Activated T-cell treated with anti-CD3 and anti-CD28 coated beads for 4 hours (primary cell): Measurements from ENCODE around the gene SYT9.

Experiments used
- DNase-seq: peaks from one replicate; pipeline ENCODE4 v3.0.0-alpha.2; 2020

The SYT9 gene

DNA sequence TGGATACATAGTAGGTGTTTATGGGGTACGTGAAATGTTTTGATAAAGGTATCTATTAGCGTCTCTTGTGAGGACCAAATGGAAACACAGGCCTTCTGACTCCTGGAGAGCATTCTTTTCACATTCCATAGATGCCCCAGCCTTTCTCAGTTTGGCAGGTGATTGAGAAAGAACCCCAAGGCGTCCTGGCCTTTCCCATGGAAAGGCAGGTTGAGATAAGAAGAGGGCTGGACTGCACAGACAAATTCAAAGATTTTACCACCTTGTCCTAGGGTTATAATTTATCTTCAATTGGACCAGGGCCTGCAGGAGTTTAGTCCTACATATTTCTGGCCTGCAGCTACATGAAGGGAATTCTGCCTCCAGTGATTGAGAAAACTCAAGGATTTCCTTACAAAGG, 232.9 kb downstream of the SYT9 start:
- DNase-seq, result no peak

DNA sequence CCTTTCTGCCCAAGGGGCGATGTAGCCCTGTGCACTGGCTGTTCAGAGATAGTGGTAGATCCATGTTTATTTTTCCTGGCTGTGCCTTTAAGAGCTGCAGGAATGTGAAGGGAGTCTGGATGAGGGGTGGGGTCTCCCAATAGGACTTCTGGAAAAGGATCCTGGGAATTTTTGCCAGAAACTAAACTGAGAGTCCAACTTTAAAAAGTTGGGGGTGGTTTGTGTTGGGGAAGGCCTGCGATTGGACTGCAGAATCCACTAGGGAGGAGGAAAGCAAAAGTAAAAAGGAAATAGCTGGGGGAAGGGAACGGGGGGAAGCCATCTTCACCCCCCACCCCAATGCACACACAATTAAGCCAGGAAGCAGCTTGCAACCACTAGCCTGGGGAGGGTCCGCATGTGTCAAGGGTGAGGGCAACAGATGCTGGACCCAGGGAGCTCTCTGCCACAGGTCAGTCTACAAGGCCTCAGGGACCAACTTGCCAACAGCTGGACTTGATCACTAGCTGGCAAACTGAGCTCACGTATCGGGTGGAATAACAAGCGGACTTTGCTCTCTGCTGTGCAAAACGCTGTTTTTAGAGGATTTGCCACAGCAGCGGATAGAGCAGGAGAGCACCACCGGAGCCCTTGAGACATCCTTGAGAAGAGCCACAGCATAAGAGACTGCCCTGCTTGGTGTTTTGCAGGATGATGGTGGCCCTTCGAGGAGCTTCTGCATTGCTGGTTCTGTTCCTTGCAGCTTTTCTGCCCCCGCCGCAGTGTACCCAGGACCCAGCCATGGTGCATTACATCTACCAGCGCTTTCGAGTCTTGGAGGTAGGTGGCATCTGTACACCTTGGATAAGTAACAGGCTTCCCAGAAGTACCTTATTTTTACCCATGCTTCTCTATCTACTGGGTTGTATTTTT, 233.7 kb downstream of the SYT9 start, which contains the start of gene OLFML1:
OLFML1 (plus strand) TSS at position 321 of the 912 bp plus-strand sequence; CDS start at position 691, 370 bp downstream.
- no peak for DNase-seq

DNA sequence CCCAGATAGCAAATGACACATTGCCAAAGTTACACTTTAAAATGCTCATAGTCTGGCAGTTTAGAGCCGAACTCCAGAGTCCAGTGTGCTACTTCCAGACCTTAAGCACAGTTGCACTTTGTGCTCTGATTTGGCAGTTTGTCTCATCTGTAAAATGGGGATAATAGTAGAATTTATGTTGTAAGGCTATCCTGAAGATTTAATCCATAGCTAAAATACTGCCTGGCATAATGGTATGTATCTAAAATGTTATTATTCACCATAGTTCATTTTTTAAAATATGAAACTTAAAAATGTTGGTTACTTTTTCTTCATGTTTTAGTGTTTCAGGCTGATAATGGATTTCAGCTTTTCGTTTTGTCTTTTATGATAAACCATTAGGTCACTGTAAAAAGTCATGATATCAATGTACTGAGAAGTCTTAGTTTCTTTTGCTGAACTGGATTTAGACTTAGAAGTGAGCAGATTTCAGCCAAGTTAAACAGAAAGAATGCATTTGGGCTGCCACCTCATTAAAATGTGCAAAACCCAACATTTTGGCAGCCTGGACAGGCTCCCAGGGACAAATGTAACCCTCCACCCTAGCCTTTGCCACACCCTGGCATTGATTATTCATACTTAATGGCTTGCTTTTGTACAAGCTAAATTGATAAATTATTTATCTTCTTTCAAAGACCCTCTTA, 234.5 kb downstream of the SYT9 start:
- DNase-seq, result no peak

DNA sequence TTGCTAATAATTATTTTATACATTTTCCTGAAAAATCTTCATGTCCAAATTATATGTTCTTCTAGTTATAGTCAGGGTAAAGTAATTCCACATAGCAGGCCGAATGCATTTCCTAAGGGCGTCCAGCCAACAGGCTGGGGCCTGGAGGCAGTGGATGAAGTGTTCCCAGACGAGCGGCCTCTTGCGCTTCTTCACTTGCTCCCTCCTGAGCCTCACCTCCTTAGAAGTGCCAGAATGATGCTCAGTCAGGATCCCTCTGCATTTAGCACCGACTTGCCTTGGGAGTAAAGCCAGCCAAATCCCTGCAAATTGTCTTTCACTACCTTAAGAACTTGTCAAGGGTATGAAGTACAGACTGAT, 235.1 kb downstream of the SYT9 start:
- no peak for DNase-seq

DNA sequence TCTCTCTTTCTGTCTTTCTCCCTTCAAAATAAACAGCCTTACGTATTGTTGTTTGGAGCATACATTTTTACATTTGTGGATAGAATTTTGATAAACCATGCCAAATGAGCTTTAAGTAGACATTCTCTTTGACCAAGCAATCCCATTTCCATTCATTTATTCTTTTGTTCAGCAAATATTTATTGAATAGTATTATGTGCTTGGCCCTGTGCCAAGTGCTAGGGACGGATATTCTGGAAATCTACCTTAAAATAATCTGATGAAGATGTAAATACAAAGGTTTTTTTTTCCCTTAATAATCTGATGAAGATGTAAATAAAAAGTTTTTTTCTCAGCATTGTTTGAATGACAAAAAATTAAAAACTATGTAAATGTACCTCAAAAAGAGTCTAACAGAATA, 235.7 kb downstream of the SYT9 start:
- DNase-seq, result no peak

DNA sequence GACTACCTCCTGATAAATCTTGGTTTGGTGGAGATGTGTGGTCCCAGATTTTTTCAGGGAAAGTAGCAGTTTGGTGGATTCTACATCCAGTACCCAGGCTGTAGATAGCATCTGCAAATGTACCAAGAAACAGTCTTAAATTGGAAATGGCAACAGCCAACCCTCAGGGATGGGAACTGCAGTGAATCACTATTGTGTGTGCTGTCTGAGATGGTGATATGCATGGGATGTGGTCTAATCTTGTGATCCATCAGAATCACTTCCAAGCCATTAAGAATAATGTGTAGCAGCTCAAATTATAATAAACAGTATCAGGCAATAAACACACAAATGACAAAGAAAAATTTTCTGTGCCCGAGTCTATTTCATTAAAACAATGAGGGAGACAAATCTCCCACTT, 237.0 kb downstream of the SYT9 start:
- no peak for DNase-seq

DNA sequence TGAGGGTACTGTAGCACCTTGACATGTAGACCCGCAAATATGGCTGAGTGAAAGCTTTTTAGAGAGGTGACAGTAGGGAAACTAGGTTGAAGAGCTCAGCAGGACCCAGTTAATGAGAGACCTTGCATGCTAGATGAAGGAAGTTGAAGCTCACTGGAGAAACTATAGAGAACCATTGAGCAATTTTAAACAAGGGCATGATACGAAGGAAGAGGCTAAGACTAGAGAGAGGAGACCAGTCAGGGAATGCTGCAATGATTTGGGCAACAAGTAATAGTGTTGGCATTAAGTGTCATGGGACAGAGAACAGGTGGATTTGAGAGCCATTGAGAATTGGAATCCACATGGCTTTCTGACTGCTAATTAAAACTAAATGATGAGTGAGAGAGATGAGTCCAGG, 237.7 kb downstream of the SYT9 start:
- no peak for DNase-seq

DNA sequence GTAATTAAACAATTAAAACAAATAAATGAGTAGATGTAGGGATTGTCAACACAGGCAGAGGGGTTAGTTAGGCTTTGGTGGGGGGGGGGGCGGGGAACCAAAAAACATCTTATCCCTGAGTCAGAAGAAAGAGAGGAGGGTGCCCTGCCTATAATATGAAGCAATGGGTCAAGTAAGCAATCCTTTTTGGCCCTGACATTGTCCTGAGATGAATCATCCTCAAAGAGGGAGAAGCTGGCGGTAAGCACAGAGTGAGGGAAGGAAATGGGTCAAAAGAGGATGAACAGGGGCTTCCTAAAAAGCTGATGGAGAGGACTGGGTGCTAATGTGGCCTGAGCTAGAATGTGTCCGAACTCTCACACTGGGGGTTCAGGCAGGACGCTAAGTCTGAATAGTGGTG, 238.3 kb downstream of the SYT9 start:
- no peak for DNase-seq

DNA sequence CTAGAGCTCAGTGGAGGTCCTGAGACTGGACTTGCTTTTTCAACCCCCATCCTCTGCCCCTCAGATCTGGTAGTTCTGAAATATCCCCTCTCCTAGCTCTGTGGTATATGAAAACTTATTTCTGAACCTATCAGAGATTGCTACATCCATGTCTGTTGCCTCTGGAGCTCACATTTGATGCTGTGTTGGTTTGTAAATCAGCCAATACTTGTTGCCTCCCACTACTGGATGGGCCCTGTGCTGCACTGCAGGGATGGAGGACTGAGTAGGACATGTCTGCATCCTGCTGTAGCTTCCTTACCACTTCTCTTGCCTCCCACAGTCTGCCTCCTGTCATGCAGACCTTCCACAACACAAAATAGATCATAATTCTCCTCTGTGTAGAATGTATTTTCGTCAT, 238.8 kb downstream of the SYT9 start:
- DNase-seq, result no peak

DNA sequence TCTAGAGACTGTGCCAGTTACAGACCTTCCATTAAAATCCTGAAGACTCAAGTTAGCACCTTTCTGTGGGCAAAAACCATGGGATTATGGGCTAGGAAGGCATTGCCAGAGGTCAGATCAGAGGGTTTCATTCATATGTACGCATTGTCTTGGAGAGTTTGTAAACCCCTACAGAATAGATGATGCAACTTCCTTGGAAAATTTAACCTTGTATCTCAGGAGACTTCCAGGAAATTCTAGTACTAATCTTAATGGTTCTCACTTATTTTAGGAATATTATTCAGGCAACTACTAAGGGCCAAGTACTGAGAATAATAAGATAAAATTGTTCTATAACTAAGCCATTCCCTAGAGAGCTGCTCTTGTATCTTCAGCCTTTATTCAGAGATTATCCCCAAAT, 240.5 kb downstream of the SYT9 start:
- no peak for DNase-seq

DNA sequence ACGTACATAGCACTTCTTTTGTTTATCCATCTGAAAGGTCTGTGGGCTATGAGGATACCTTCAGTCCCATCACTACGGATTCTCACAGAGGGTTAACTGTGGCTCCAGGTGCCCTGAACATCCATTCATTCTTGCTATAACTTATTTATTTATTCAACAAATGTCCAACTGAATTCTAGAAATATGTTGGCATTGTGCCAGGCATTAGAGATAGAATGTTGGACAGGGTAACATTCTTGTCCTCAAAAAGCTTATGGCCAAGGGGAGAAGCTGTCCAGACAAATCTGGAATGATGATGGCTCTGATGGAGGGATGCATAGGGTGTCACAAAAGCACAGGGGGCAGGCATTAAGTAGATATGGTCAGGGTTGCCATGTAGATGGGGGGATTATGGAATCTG, 242.0 kb downstream of the SYT9 start:
- no peak for DNase-seq

DNA sequence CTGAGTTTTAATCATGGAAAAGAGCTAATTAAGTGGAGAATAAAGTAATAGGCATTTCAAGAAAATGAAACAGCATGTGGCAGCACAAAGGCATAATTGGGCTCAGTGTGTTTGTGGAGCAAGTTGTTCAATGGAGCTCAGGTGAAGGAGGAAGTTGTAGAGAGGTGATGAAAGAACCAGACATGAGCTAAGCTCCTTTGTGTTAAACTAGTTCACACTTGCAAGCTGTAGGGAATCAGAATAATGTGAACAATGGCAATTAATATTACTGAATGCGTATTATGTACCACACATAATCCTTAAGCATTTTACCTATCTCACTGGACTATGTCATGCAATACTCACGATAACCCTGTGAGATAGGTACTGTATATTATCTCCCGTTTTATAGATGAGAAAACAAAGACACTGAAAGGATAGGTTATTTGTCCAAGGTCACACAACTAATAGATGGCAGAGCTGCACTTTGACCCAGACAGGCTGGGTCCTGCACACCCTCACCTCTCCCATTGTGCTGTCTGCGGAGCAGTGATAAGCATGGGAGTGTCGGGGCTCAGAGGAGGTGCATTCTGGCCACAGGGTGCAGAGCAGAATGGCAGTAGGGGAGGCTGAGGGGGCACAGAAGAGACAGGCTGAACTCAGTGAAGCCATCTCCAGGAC, 242.5 kb downstream of the SYT9 start:
- DNase-seq, result no peak

DNA sequence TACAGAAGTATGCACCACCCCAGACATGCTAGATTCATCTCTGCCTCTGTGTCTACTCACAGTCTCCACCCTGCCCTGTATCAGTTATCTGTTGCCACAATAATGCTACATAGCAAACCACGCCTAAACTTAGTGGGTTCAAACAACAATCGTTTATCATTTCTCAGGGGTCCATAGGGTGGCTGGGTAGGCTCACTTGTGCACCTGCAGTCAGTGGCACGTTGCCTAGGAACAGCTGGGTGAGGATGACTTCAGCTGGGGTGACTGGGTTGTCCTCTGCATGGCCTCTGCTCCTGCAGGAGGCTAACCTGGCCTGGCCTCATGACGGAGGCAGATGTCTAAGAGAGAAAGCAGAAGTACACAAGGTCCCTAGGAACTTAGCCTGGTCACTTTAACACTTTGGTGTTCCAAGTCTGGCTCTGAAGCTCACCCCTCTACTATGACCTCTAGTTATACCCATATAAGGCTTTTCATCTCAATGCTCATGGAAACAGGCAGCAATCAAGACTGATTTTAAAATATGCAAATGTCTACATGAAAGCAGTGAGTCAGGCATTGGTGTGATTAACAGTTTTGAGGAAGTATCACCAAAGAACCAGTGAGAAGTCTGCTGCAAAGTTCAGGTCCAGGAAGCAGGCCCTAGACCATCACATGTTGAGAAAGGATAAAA, 244.3 kb downstream of the SYT9 start:
- DNase-seq, result no peak

DNA sequence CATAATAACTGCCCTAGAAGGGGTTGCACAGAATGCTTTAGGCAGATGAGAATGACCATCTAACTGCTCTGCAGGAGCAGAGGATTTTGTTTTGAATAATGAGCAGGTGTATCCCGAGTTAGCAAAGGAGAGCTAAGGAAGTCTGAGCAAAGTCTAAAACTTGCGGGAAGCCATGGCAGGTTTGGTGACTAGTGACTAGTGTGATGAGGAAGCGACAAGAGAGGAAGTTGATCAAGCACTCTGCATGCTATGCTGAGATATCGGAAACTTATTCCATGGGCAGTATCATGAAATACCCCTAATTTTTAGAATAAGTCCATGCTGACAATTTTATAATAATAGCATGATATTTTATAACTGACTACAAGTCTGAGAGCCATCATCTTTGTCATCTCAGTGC, 246.5 kb downstream of the SYT9 start:
- no peak for DNase-seq

DNA sequence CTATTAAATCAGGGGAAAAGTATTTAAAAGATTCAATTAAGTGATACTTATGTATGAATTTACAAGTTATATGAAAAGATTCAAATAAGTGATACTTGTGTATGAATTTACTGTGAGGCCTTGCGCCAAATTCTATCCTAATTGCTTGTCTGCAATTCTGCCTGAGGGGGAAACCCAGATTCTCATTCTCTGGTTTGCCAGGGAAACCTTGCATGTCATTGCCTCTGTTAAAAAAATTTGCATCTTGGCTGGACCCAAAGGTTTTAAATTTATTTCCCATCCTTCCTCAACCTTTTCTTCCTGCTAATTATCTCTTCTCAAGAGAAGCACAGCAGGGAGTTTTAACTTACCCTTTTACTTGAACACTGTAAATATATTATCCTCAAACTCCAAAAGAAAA, 247.4 kb downstream of the SYT9 start:
- DNase-seq, result no peak

DNA sequence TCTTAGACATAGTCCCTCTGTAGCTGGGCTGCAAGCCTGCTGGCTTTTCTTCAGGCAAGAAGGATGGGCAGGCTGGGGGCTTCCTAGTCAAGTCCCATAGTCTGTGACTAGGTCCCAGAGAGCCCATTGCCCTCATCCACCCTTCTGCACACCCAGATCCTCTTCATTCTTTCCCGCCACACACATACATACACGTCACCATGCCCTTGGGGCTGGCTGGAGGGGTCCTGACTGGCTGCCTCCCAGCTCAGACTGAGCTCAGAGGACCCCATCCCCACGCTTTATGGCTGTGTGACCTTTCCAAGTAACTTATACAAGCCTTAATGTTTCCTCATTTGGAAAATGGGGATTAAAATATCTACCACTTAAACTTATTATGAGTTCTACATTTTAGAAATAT, 248.5 kb downstream of the SYT9 start:
- no peak for DNase-seq

DNA sequence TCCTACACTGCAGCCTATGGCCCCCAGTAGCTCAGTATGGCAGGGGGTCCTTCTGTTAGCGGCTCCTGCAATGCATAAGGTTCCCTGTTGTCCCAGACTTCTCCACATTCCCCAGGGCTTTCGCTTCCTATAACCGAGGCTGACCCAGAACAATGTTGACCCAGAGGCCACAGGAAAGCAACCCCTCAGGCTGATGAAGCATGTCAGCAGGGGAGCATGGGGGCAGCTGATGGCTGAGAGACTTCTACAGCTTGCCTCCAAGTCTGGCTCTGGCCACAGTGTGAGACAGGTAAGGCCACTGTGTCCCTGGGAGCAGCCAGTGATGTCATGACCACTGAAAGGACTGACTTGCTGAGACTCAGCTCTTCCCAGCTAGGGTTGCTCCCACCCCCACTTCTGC, 249.5 kb downstream of the SYT9 start:
- no peak for DNase-seq

DNA sequence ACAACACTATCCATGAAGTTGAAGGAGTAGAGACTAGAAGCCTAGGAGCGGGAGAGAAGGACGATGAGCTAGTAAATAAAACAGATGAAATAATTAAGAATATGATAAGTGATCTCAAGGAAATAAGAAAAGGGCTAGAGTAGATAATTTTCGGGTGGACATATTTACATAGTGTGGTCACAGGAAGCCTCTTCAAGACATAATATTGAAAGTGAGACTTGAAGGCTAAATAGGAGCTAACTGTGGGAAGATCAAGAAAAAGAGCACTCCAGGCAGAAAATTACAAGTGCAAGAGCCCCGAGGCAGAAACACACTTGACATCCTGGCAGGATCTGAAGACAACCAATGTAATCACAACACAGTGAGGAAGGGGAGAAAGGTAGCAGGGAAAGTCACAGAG, 250.2 kb downstream of the SYT9 start:
- DNase-seq, result no peak

DNA sequence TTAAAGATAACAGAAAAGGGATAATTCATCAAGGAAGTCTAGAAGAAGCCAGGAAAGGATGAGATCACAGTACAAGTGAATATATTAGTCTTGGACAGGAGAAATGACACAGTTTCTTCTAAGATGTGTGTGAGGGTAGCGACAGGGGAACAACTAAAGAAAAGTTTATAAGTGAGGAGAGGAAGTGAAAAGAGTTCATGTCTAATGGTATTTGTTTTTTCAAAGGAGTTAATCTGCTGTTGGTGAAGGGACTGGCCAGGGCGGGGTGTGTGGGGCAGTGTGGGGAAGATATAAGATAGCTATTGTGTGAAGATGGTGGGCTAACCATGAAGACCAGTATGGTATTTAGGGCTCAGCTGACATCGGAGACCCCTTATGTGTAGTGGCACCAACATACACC, 254.5 kb downstream of the SYT9 start:
- DNase-seq, result no peak

DNA sequence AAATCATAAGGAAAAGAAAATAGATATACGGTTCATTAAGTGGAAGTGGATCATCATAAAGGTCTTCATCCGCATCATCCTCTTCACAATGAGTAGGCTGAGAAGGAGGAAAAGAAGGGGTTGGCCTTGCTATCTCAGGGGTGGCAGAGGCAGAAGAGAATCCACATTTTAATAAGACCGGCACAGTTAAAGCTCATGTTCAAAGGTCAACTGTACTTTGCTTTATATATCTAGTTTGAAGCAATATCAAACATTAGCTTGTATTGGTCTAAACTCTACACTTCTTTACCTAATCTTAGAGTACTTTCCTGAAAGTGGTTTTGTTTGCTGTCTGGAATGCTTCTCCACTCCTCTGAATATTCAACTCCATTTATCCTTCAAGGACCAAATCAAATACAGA, 256.4 kb downstream of the SYT9 start:
- DNase-seq, result no peak

DNA sequence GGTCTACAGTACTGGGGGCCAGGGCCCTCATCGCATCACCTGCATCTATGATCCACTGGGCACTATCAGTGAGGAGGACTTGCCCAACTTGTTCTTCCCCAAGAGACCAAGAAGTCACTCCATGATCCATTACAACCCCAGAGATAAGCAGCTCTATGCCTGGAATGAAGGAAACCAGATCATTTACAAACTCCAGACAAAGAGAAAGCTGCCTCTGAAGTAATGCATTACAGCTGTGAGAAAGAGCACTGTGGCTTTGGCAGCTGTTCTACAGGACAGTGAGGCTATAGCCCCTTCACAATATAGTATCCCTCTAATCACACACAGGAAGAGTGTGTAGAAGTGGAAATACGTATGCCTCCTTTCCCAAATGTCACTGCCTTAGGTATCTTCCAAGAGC, 258.3 kb downstream of the SYT9 start:
- DNase-seq, result no peak

DNA sequence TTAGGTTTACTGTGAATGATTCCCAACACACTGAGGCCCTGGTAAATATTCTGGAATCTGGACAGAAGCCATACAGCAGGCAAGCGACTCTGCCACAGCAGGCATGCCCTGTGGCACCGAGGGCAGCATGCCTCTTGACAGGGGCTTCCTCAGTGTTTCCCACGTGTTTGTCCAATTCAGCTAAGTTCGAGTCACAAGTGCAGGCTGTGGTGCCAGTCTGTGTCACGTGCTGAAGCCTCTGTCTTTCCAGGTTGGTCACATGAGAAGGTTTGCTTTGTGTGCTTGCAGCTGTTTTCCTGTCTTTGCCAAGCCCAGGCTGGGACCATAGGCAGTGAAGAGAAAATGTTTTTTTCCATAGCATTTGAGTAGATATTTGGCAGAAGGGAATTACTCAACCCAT, 259.7 kb downstream of the SYT9 start:
- no peak for DNase-seq

DNA sequence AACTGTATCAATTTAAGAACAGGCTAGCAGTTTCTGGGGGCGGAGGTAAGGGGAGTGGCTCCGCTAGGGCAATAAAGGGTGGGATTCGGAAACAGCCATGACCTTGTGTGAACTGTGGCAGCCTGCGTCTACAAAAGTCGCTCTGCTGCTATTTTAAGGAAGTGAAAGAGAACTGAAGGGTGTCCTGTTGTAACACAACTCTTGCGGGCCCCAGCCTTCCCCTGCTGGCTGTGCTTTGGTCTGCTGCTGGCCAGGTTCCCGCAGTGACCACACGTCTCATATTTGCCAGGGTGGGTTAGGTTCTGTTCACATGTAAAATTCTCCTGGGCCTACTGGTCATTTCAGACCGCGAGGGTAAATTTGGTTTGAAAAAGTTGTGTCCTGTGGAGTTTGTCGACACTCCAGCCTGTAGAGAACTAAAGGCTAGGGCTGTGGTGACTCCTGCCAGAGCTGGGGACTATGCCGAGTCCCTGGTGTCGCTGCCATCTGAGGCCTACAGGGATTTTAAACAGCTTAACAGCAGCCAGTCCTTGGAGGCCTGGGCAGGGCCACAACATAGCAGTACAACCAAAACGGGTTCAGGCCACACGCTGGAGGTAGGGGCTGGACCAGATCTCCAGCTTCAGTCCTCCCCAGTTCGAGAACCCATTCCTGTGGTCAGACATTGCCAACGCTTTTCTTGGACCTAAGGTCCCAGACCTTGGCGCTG, 261.0 kb downstream of the SYT9 start:
- DNase-seq, result no peak
